SU-DHL-6 (cell line): Measurements from ENCODE around the gene B4GALT5.

ENCODE experiments used
- CTCF ChIP-seq: fragments of 200-600 bp; sonication (generic); IDR thresholded peaks from one replicate; pipeline ENCODE4 v1.5.1; 2017; ENCODE audit warnings: antibody characterized with exemption, mild to moderate bottlenecking, low read length, moderate library complexity; ENCODE audit not compliant: insufficient read depth, poor library complexity, severe bottlenecking
- EZH2phosphoT487 ChIP-seq: fragments of 200-600 bp; sonication (generic), shearing (Covaris generic); conservative IDR thresholded peaks from 2 replicates; pipeline ENCODE4 v1.6.1; 2018; ENCODE audit warnings: mild to moderate bottlenecking, antibody characterized with exemption, low read length, moderate library complexity, mixed read lengths

GRCh38 chr20:49693435-49694171 is 20.1 kb downstream of the B4GALT5 start:
- TF ChIP-seq CTCF (no peak), EZH2phosphoT487 (no peak)
